ENCODE data around the gene RUNX1.

Gene RUNX1

DNA sequence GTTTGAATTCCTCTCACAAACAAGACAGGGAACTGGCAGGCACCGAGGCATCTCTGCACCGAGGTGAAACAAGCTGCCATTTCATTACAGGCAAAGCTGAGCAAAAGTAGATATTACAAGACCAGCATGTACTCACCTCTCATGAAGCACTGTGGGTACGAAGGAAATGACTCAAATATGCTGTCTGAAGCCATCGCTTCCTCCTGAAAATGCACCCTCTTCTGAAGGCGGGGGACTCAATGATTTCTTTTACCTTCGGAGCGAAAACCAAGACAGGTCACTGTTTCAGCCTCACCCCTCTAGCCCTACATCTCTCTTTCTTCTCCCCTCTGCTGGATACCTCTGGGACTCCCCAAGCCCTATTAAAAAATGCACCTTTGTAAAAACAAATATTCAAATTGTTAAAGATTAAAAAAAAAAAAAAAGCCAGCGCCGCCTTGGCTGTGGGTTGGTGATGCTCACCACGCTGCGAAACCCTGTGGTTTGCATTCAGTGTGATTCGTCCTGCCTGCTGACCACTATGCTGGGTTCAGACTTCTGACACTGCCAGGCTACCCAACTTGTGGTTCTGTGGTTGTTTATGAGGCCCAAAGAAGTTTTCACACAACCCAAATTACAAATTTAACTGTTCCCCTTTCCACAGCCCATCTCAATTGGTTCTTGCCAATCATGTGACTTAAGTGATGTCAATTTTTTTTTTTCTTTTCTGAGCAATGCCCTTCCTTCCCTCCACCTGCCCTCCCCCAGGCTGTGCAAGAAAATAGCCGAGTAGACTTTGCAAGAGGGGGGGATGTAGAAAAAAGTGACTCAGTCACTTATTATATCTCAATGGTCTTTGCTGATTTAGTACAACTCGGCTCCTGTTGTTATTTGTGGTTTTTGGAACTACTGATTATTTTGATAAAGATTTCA is at the start of gene RUNX1:
TSS of gene RUNX1 (minus strand) at position 597 of the 912 bp plus-strand sequence.
- DNase-seq, result peak; percentile 96

DNA sequence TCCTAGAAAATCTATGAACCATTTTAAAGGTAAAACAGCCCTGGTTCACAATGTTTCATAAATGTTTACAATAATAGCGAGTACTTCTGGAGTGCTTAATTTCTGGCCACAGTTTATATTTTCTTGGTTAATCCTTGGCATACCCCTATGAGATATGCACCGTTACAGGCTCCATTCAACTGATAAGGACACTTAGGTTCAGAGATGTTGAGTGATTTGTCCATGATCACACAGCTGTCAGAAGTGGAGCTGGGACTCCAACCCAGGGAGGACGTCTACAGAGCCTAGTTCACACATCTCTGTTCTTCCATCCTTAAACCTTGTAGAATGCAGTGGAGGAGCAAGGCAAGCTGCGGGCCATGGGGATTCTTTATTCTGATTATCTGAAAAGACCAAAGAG is 48.4 kb upstream of the RUNX1 start:
- no peak for DNase-seq

DNA sequence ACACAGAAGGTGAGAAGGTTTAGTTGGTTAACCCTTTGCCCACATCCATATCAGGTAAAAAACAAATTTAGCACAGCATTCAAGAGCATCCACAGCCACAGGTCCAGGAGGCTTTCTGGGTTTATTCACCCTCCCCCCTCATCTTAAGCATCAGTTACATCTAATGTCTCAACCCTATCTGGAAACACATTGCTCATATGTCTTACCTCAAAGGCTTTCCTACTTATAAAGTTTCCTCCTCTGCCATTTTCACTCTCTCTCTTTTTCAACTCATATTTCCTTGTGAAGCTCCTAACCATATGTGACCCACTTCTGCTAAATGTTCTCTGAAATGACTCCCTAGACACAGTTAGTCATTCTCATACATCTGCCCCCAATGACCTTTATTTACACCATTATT is 47.9 kb upstream of the RUNX1 start:
- no peak for DNase-seq

DNA sequence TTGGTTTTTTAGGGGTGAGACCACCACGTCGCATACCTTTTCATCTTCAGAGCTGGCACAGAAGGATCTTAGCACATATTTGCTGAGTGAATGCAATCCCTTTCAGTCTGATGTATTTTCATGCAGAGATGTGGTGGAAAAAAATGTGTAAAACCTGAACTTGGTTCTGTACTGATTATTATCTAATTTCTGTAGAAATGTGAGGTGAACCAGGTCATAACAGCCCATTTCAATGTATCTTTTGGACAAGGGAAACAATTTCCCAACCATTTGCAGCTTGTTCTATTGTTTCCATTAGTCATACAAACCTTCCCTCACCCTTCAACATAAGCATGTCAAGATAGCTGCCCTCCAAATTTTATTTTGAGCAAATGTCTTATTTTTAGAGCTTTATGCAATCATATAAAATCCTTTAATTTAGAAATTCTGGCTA is 46.8 kb upstream of the RUNX1 start:
- DNase-seq, result no peak

DNA sequence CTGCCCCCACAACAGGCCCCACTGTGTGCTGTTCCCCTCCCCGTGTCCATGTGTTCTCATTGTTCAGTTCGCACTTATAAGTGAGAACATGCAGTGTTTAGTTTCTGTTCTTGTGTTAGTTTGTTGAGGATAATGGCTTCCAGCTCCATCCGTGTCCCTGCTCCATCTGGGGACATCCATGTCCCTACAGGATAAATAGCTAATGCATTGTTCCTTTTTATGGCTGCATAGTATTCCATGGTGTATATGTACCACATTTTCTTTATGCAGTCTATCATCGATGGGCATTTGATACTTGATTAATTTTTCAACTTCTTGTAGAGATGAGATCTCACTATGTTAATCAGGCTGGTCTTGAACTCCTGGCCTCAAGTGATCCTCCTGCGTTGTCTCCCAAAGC is 44.4 kb upstream of the RUNX1 start:
- no peak for DNase-seq

DNA sequence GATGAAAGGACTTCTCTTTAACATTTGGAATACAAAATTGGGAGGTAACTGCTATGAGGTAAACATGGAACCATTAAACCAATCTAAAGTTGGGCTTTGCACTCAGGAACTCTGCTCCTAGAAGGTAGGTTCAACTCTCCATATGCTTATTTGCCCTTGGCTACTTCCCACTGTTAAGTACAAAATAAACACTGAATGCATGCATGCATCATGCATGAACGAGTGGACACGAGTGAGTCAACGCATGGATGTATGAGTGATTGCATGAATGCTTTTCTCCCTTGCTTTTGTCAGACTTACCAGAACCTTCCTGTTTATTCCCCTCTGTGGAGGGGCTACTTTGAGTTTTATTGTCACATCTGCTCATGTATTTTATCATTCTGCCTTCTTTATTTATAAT is 42.4 kb upstream of the RUNX1 start:
- no peak for DNase-seq

DNA sequence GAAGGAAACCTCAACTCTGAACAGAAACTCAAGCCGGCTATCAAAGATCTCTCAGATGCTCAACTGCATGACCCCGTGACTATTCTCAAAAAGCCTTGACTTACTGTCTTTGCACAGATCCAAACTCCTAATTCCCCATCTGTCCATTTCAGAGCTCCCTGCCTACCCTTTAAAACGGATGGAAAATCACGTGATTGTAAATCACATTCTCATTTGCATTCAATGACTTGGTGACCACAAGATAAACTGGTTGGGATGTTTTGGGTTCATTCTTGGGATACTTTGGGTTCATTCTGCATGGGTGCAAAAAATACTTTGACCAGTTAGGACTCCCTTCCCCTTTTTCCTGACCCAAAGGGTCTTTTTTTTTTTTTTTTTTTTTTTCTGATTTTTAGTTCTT is 41.3 kb upstream of the RUNX1 start:
- no peak for DNase-seq

DNA sequence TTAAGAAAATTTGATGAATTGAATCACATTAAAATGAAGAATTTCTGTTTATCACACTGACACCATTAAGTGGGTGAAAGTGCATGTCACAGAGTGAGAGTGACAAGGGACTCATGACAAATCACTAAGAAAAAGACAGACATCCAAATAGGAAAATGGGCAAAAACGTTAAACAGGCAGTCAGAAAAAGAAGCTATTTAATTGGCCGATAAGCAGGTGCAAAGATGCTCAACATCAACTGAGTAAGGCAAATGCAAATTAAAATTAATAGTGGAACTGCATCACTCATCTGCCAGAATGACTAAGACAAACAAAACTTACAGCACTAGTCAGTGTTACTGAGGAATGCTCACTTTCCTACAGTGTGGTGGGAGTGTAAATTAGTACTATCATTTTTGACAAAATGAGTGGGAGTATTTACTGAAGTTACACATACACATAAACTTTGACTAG is 39.2 kb upstream of the RUNX1 start:
- no peak for DNase-seq

DNA sequence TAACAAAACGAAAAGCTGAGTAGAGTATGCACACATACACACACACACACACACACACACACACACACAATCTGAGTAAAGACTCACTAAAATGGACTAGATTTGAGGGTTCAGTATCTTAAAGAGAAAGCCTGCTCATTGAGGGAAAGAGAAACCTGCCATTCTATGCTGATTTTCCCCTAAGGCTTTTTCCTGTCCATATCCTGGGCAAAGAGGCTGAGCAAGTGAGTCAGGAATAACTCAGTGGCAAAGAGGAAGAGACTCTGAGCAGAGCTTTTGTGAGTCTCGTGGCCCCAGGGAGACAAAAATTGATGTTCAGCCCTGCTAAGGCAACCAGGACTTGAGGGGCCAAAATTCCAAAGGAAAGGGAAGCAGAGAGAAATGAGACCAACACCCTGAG is 37.3 kb upstream of the RUNX1 start:
- no peak for DNase-seq

DNA sequence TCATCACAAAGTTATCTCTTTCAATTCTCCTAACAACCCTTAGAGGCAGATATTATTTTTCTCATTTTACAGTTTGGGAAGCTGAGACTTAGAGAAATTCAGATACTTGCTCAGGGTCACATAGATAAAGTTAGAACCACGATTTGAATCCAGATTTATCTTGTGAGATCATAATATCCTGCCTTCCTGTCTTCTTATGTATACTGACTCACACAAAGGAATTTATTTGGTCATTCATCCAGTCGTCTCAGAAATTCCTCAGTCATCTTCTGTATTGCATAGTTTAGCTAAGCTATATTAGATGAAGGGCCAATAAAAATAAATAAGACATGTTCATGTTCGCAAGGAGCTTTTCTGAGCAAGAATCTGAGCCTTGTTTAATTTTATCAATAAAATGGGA is 35.8 kb upstream of the RUNX1 start:
- DNase-seq, result no peak

DNA sequence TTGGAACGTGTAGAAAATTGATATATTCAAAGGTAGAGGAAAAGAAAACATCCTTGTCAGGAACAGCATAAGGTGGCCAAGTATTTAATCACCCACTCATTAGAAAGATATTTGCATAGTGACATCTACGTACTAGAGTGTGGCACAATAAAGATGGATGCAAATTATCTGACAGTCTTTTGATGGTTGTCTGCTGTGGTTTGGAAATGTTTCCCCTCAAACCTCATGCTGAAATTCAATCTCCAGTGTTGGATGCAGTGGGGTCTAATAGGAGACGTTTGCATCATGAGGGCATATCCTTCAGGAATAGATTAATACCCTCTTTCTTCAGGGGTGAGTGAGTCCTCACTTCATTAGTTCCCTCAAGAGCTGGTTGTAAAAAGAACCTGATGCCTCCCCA is 34.1 kb upstream of the RUNX1 start:
- no peak for DNase-seq

DNA sequence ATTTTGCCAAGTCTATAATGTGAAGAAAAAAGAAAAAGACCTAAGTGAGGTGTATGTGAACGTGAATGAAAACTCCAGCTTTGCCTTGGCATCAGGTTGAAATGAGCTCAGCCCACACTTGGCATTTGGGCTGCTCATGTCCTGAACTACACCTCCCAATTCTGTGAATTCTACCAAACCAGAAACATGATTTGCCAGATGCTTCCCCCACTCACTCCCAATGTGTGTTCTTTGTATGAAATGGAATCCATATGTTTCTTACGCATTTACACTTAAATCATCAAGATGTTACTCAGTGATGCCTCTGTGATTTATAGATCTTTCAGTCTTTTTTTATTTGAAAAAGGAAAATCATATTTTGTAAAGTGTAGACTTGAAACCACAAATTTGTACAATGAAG is 32.8 kb upstream of the RUNX1 start:
- no peak for DNase-seq

DNA sequence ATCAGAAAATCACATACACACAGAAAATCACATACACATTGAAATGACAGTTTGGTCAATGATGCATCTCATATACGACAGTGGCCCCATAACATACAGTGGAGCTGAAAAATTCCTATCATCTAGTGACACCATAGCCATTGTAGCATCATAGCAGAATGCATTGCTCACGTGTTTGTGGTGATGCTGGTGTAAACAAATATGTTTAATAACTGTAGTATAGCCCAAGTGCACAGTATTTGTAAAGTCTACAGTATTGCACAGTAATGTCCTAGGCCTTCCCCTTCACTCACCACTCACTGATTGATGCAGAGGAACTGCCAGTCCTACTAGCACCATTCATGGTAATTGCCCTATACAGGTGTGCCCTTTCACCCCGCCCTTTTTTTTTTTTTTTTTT is 30.1 kb upstream of the RUNX1 start:
- no peak for DNase-seq

DNA sequence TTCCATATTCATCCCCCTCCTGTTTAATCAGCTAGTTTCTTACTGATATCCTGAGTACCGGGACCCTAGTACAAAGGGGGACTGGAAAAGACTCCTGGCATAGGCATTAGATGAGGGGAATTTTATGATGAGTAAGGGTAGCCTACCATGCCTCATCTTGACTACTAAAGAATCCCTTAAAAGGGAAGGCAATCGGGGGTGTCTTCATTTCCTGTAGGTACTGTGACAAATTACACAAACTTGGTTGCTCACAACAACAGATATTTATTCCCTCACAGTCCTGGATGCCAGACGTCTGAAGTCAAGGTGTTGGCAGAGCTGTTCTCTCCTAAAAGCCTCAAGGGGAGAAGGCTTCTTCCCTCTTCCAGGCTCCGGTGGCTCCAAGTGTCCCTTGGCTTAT is 28.9 kb upstream of the RUNX1 start:
- no peak for DNase-seq

DNA sequence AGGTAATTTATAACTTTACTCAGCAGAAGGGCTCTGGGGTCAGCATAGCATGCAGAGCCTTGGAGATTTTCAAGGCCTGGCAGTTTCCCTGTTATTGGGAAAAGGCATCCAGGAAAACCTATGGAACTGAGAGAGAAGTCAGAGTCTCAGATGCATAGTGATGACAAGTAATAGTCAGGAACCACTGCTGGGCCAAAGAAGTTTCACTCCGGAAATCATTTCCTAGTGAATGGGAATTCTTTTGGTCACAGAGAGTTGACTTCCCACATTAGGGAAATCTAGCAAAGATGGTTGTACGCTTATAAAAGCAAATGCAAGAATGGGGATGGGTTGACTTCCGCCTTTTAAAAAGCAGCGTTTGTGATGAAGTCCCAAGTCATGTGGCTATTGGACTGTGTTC is 28.4 kb upstream of the RUNX1 start:
- no peak for DNase-seq

DNA sequence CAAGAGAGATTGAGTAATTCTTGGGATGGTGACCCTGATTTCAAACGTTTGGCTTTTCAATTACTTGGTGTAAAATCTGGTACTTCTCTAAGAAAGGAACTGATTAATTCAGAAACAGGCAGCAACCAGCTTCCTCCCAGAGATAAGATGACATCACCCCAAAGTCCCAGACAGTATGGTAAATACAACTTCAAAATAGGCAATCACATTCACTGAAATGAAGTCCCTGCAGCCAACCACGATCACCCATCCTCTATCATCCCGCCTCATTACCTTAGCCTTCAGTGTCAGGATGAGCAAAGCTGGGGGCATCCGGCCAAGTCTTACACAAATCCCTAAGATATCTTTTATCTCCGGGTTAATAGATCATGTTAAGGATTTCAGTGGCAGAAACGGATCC is 26.4 kb upstream of the RUNX1 start:
- DNase-seq, result peak; percentile 85

DNA sequence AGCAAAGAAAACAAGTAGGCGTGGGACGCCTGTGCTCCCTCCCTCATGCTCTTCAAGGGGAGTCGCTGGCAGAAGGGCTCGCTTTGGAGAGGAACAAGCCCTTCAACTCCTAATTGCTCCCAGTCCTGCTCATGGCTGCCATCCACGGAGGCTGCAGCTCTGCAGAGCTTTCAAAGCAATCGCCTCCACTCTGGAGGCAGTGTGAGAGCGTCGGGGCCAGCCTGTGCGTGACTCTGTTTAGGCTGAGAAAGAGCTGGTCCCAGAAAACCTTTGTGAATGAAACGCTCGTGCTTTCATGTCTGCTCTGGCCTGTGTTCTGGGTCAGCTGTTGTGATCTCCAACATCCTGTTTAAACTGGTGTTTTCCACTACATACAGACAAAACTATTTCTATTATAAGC is 23.9 kb upstream of the RUNX1 start:
- DNase-seq, result no peak

DNA sequence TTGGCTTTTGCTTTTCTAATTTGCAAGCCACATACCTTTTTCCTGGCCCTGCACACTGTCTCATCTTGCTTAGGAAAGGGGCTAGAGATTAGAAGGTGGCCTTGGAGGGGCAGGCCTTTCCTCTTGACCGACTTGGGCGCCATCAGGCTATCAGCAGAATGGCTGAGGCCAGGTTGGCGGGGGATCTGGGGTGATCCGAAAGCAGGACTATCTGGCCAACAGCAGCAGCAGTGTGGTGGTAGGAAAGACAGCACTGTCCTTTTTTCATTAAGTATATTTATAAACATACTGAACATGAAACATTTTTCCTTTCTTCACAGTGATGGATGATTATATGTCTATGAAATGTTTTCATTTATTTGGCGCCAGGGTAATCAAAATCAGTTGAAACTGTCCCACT is 23.5 kb upstream of the RUNX1 start:
- no peak for DNase-seq

DNA sequence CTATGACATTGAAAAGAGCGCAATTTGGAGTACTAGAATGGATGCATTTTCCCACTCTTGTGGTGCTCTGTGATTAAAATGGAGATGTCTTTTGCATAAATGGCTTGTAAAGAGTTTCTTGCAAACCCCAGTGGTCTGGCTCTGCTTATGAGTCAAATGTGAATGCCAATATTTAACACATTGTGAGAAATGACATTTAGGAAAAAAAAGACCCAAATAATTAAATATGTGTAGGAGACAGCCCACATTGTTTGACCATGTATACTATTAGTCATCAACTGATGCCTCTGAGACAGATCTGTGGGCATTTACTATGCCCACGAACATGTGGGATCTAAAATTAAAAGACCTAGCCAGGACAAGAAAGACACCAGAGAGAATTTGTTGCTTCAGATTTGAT is 22.2 kb upstream of the RUNX1 start:
- DNase-seq, result peak; percentile 31

DNA sequence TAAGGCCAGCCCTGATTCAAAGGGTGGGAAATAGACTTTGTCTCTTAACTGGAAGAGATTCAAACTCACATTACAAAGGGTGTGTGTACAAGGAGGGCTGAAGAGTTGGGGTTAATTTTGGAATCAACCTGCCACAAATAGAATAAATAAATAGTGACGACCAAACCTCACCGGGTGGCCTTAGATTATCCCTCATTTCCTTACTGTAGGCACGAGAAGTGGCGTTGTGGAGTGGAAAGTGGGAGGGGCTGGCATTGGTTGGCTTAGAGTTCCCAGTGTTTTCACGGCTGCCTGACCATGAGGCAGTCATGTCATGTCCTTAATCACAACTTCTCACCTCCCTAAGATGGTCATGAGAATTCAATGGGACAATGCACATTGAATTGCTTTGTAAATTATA is 21.3 kb upstream of the RUNX1 start:
- no peak for DNase-seq

DNA sequence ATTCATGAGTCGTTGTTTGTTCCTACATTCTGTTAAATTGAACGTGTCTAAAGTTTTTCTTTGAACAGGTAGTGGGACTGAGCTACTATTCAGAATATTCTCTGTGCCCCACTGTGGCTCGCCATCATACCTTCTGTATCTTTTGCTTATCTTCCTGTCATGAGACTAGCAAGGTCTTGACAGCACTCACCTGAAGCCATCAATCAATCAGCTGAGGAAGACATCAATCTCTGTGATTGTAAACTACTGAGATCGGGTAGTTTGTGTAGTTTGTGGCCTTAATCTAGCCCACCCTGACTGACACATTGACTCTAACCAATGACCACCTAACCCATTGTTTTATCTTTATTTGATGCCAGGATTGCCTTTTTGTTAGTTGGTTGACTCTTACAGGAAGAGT is 17.7 kb upstream of the RUNX1 start:
- DNase-seq, result no peak

DNA sequence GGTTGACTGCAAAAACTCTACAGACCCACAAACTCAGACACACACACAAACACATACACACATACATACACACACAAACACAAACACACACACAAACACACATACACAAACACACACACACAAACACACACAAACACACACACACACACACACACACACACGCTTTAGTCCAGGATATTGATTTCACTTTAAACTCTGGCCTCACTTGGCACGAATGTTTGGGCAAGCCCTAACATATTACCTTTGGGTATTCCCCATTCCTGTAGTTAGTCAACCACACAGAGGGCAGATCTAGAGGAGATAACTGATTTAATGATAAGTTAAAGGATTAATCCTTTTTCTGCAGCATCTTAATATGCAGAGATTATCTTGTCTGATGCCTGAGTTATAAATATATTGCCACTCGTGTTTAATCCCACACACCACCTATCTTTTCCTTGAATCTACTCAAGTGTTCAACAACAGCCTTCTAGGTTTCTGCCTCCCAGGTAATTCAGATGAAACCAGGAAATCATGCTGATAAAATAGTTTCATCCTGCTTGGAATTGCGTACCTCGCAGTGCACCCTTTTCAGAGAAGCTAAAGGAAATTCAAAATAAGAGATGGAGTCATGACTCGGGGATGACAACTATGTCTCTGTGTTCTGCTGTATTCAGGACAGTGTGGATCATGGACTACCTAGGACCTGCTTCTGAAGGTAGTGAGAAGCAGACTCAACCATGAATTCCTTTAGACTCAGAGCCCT is 14.5 kb upstream of the RUNX1 start:
- DNase-seq, result no peak

DNA sequence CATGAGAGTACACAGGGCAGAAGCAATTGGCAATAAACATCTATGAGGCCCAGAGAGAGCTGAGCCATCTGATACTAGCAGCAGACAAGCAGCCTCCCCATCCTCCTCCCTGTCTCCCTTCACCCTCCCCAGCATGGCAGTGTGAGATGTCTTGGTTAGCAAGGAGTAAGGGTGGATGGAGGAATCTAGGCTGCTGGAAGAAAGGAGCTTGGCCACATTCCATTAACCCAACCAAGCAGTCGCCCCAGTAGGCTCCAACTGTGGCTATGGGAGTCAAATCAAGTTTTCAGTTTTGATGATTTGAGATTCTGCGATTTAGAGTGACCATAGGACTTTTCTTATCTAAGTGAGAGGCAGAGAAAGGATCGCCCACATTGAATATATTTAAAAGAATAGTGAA is 12.9 kb upstream of the RUNX1 start:
- no peak for DNase-seq

DNA sequence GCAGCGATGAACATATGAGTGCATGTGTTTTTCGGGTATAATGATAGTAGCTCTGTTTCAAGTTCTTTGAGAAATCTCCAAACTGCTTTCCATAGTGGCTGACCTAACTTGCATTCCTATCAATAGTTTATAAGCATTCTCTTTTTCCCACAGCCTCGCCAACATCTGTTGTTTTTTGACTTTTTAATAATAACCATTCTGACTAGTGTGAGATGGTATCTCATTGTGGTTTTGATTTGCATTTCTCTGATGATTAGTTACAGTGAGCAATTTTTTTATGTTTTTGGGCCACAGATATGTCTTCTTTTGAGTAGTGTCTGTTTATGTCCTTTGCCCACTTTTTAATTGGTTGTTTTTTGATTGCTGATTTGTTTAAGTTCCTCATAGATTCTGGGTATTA is 10.6 kb upstream of the RUNX1 start:
- no peak for DNase-seq
